Astrocyte (in vitro differentiated cells and primary cell): ENCODE results near the gene BRMS1.

Experiments
- EZH2 ChIP-seq: IDR thresholded peaks from 2 replicates; pipeline ENCODE4 v1.6.1; 2012; ENCODE audit warnings: mild to moderate bottlenecking, low read length, inconsistent platforms; ENCODE audit not compliant: insufficient read depth
- TF ChIP-seq, protein P1 (sequence below): IDR thresholded peaks from 2 replicates; pipeline ENCODE4 v1.5.1; 2011; ENCODE audit warnings: low read depth, mild to moderate bottlenecking, inconsistent platforms, low read length, moderate library complexity; ENCODE audit not compliant: insufficient read depth

DNA sequence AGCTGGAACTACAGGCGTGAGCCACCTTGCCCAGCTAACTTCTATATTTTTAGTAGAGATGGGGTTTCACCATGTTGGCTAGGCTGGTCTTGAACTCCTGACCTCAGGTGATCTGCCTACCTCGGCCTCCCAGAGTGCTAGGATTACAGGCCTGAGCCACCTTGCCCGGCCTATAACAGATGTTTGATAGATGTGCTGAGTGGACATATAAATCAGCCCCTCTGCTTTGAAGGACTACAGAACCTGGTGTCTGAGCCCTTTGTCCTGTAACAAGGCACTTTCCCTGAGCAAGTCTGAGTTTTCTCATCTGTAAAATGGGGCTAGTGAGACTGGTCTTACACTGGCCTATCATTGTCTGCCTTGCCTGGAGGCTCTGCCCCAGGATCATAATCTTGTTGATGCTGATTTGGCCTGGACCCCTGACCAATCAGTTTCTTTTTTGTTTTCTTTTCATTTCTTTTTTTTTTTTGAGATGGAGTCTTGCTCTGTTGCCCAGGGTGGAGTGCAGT, 15.7 kb downstream of the BRMS1 start:
- TF ChIP-seq, protein P1, sequence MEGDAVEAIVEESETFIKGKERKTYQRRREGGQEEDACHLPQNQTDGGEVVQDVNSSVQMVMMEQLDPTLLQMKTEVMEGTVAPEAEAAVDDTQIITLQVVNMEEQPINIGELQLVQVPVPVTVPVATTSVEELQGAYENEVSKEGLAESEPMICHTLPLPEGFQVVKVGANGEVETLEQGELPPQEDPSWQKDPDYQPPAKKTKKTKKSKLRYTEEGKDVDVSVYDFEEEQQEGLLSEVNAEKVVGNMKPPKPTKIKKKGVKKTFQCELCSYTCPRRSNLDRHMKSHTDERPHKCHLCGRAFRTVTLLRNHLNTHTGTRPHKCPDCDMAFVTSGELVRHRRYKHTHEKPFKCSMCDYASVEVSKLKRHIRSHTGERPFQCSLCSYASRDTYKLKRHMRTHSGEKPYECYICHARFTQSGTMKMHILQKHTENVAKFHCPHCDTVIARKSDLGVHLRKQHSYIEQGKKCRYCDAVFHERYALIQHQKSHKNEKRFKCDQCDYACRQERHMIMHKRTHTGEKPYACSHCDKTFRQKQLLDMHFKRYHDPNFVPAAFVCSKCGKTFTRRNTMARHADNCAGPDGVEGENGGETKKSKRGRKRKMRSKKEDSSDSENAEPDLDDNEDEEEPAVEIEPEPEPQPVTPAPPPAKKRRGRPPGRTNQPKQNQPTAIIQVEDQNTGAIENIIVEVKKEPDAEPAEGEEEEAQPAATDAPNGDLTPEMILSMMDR = no peak
- TF ChIP-seq EZH2 = no peak
